Mammary epithelial cell (primary cell): Measurements from ENCODE around the gene ZNF276.

ENCODE experiments used
- EZH2 ChIP-seq: IDR thresholded peaks from 2 replicates; pipeline ENCODE4 v1.6.1; 2012; ENCODE audit warnings: low read length, inconsistent platforms, borderline replicate concordance
- TF ChIP-seq, protein P1 (sequence below), 2 donors: IDR thresholded peaks in 1 of 2; conservative IDR thresholded peaks in 1 of 2; 2 replicates each; pipeline ENCODE4 v1.5.1; 2011 to 2012; ENCODE audit warnings: inconsistent platforms in 2 of 2, low read length in 2 of 2, mild to moderate bottlenecking in 2 of 2, control low read depth in 1 of 2, low read depth in 1 of 2; ENCODE audit not compliant: insufficient read depth in 1 of 2; ENCODE audit errors: extremely low read depth in 1 of 2

- TF ChIP-seq, protein P1, sequence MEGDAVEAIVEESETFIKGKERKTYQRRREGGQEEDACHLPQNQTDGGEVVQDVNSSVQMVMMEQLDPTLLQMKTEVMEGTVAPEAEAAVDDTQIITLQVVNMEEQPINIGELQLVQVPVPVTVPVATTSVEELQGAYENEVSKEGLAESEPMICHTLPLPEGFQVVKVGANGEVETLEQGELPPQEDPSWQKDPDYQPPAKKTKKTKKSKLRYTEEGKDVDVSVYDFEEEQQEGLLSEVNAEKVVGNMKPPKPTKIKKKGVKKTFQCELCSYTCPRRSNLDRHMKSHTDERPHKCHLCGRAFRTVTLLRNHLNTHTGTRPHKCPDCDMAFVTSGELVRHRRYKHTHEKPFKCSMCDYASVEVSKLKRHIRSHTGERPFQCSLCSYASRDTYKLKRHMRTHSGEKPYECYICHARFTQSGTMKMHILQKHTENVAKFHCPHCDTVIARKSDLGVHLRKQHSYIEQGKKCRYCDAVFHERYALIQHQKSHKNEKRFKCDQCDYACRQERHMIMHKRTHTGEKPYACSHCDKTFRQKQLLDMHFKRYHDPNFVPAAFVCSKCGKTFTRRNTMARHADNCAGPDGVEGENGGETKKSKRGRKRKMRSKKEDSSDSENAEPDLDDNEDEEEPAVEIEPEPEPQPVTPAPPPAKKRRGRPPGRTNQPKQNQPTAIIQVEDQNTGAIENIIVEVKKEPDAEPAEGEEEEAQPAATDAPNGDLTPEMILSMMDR (conservative IDR thresholded peaks at IDR 0.05 in 1 of 2, IDR thresholded peaks at IDR 0.05 in 1 of 2; ENCODE audit: extremely low read depth in 1 of 2, insufficient read depth in 1 of 2, low read depth in 1 of 2, low read length in 2 of 2) = no peak
- TF ChIP-seq EZH2 = no peak
Observed at GRCh38 chr16:89716916-89717687, 4.2 kb upstream of the ZNF276 start.
